ENCODE data around the gene NME3. TPM values are rescaled to one million over a fixed set of nuclear protein-coding genes. Genes with fewer than 3 reads are reported as not detected.

The NME3 gene
- polyA plus RNA-seq, 1 donor: 19.5 TPM

GRCh38 chr16:1727651-1728624 lies 43.4 kb downstream of the NME3 start:
- no peak for DNase-seq (ENCODE audit: low read depth)

GRCh38 chr16:1726661-1727502 lies 44.5 kb downstream of the NME3 start:
- no peak for DNase-seq (ENCODE audit: low read depth)

GRCh38 chr16:1724491-1724890 lies 46.9 kb downstream of the NME3 start:
- DNase-seq (ENCODE audit: low read depth): no peak

- no peak for DNase-seq (ENCODE audit: low read depth)
These were observed 47.7 kb downstream of the NME3 start for GRCh38 chr16:1723450-1724147.

- no peak for DNase-seq (ENCODE audit: low read depth)
These were observed 50.0 kb downstream of the NME3 start for GRCh38 chr16:1721372-1721771.

Other genes with a start within 250 kb of the NME3 start
- gene TMEM204, start 237.9 kb downstream of the NME3 start, polyA plus RNA-seq (ENCODE audit: insufficient read length): 12.3 TPM
- gene IFT140, start 159.5 kb downstream of the NME3 start, polyA plus RNA-seq (ENCODE audit: insufficient read length): 8.7 TPM
- gene CRAMP1, start 159.2 kb downstream of the NME3 start, polyA plus RNA-seq (ENCODE audit: insufficient read length): 19.0 TPM
- 40.5 TPM for gene JPT2, start 93.3 kb downstream of the NME3 start, polyA plus RNA-seq (ENCODE audit: insufficient read length)
- 53.6 TPM for gene MAPK8IP3, start 65.3 kb downstream of the NME3 start, polyA plus RNA-seq (ENCODE audit: insufficient read length)
- gene EME2, start 1.3 kb upstream of the NME3 start, polyA plus RNA-seq (ENCODE audit: insufficient read length): 5.7 TPM
- 42.5 TPM for gene MRPS34, start 1.6 kb upstream of the NME3 start, polyA plus RNA-seq (ENCODE audit: insufficient read length)
- 24.6 TPM for gene SPSB3, start 11.0 kb upstream of the NME3 start, polyA plus RNA-seq (ENCODE audit: insufficient read length)
- gene NUBP2, start 11.4 kb upstream of the NME3 start, polyA plus RNA-seq (ENCODE audit: insufficient read length): 36.9 TPM
- gene IGFALS, start 22.2 kb upstream of the NME3 start, polyA plus RNA-seq (ENCODE audit: insufficient read length): 0.44 TPM
- 44.3 TPM for gene HAGH, start 55.3 kb upstream of the NME3 start, polyA plus RNA-seq (ENCODE audit: insufficient read length)
- 21.3 TPM for gene FAHD1, start 55.7 kb upstream of the NME3 start, polyA plus RNA-seq (ENCODE audit: insufficient read length)
- 0.57 TPM for gene MEIOB, start 100.6 kb upstream of the NME3 start, polyA plus RNA-seq (ENCODE audit: insufficient read length)
- not detected for gene HS3ST6, start 146.9 kb upstream of the NME3 start, polyA plus RNA-seq (ENCODE audit: insufficient read length)
- 38.3 TPM for gene MSRB1, start 171.7 kb upstream of the NME3 start, polyA plus RNA-seq (ENCODE audit: insufficient read length)
- gene RPL3L, start 183.1 kb upstream of the NME3 start, polyA plus RNA-seq (ENCODE audit: insufficient read length): 56.0 TPM
- 121 TPM for gene NDUFB10, start 188.0 kb upstream of the NME3 start, polyA plus RNA-seq (ENCODE audit: insufficient read length)
- 3,325 TPM for gene RPS2, start 193.3 kb upstream of the NME3 start, polyA plus RNA-seq (ENCODE audit: insufficient read length)
- not detected for gene RNF151, start 195.3 kb upstream of the NME3 start, polyA plus RNA-seq (ENCODE audit: insufficient read length)
- gene TBL3, start 200.5 kb upstream of the NME3 start, polyA plus RNA-seq (ENCODE audit: insufficient read length): 28.4 TPM
- gene NOXO1, start 209.9 kb upstream of the NME3 start, polyA plus RNA-seq (ENCODE audit: insufficient read length): 1.4 TPM
- 16.2 TPM for gene GFER, start 212.7 kb upstream of the NME3 start, polyA plus RNA-seq (ENCODE audit: insufficient read length)
- 1.4 TPM for gene SYNGR3, start 218.4 kb upstream of the NME3 start, polyA plus RNA-seq (ENCODE audit: insufficient read length)
- 24.9 TPM for gene ZNF598, start 238.3 kb upstream of the NME3 start, polyA plus RNA-seq (ENCODE audit: insufficient read length)
- gene NPW, start 248.2 kb upstream of the NME3 start, polyA plus RNA-seq (ENCODE audit: insufficient read length): 1.1 TPM